ENCODE results near the gene FBXL15. TPM values are rescaled to one million over a fixed set of nuclear protein-coding genes. Genes with fewer than 3 reads are reported as not detected.

Gene FBXL15
- total and polyA plus RNA-seq, 2 donors (not counting 3 experiments of a cell fraction or from before 2014, with no cell fraction given), result 9.9 to 15.3 TPM

DNA sequence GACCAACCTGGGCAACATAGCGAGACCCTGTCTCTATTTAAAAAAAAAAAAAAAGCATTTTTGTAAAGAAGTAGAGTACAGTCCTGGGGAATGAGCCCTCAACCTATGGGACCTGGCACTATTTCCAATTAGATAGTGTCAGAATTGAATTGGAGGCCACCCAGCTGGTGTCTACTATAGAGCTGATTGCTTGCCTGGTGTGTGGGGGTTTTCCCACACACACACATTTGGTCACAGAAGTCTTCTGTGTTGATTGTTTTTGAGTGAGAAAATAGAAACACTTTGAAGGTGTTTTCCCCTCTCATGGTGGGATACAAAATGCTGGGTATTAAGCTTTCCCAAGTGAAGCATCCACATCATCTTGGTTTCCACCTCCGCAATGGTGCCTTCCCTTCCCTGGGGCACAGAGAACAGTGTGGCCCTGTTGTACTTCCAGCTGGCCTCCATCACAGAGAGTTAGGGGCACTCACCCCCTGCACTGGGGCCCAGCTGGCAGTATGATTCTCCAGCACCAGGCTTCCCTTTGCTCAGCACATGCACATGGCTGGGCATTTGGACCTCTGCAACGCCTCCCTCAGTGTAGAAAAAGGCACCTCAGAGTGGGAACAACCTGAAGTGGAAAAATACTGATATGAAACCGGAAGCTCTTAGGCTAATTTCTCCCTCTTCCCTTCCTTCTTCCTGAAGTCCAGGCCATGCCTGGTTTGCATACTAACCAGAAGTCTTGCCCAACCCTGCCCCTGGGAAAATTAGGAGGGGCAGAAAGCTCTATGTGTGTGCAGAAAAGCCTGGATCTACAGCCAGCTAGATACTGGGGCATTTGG, 35.8 kb upstream of the FBXL15 start:
- Histone ChIP-seq H3K36me3 (ENCODE audit: control insufficient read depth in 2 of 2, extremely low read depth in 1 of 2, insufficient read depth in 2 of 2, low read length in 2 of 2) (peaks cover 3 to 19% of the 10 kb centered on the region in 2 experiments), H2AFZ (ENCODE audit: low read depth, low read length) (no peak overlapping the region), H3K9me3 (replicated peaks; ENCODE audit: control insufficient read depth, insufficient read depth, low read length) (no peaks in the 10 kb centered on the region), H3K4me2 (ENCODE audit: insufficient read depth, low read length) (no peak overlapping the region), H4K20me1 (replicated peaks; ENCODE audit: control insufficient read depth, extremely low read depth, insufficient read depth, low read length) (no peaks in the 10 kb centered on the region), H3K4me1 (ENCODE audit: control insufficient read depth, extremely low read depth, insufficient read depth, low read length) (no peaks in the 10 kb centered on the region), H3K79me2 (ENCODE audit: control insufficient read depth, insufficient read depth, low read length) (no peaks in the 10 kb centered on the region), H3K4me3 (replicated peaks in 1 of 3; ENCODE audit: insufficient read depth in 1 of 3, low read depth in 1 of 3, low read length in 3 of 3) (no peak overlapping the region), H3K27me3 (ENCODE audit: control insufficient read depth in 2 of 2, insufficient read depth in 2 of 2, low read length in 2 of 2) (no peaks in the 10 kb centered on the region), H3K9me1 (replicated peaks; ENCODE audit: control insufficient read depth, extremely low read depth, insufficient read depth, low read length) (no peaks in the 10 kb centered on the region), H3K9ac (replicated peaks; ENCODE audit: extremely low read depth, insufficient read depth, low read length) (no peak overlapping the region), H3K27ac (ENCODE audit: insufficient read depth, low read depth, low read length) (no peak overlapping the region)
- FAIRE-seq (no peak), DNase-seq (ENCODE audit: low read depth, low spot score) (no peak)
- CTCF ChIA-PET, result interaction anchor here (0.5 to 5.0 kb wide), 18 partner anchors 10 to 215 kb away, joined by 3 to 30 read pairs (median 6); partner anchors contain the start of gene NFKB2
- dilution Hi-C loops (cut with MboI; ENCODE audit: extremely low pct_ligation_motif_present, low sequenced_read_pairs) (no loop called here), intact Hi-C loops (cut with micrococcal nuclease) (no loop called here)
- TF ChIP-seq, protein P1, sequence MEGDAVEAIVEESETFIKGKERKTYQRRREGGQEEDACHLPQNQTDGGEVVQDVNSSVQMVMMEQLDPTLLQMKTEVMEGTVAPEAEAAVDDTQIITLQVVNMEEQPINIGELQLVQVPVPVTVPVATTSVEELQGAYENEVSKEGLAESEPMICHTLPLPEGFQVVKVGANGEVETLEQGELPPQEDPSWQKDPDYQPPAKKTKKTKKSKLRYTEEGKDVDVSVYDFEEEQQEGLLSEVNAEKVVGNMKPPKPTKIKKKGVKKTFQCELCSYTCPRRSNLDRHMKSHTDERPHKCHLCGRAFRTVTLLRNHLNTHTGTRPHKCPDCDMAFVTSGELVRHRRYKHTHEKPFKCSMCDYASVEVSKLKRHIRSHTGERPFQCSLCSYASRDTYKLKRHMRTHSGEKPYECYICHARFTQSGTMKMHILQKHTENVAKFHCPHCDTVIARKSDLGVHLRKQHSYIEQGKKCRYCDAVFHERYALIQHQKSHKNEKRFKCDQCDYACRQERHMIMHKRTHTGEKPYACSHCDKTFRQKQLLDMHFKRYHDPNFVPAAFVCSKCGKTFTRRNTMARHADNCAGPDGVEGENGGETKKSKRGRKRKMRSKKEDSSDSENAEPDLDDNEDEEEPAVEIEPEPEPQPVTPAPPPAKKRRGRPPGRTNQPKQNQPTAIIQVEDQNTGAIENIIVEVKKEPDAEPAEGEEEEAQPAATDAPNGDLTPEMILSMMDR (IDR thresholded peaks at IDR 0.05; ENCODE audit: extremely low read depth in 1 of 2, insufficient read depth in 1 of 2, low read depth in 1 of 2, low read length in 2 of 2), result no peak
- TF ChIP-seq POLR2A (IDR thresholded peaks at IDR 0.05; ENCODE audit: low read depth, low read length), result no peak
- no peak for TF ChIP-seq JUN (IDR thresholded peaks at IDR 0.05; ENCODE audit: borderline replicate concordance, insufficient read depth, insufficient read length, low read depth)
- no peak for TF ChIP-seq FOS (IDR thresholded peaks at IDR 0.05; ENCODE audit: borderline replicate concordance, insufficient read depth, low read length)
- no peak for TF ChIP-seq EZH2 (IDR thresholded peaks at IDR 0.05; ENCODE audit: borderline replicate concordance, low read depth, low read length, severe bottlenecking)
- TF ChIP-seq POLR2AphosphoS5 (IDR thresholded peaks at IDR 0.05; ENCODE audit: insufficient read depth, low read depth, low read length), result no peak
- TF ChIP-seq, protein P2, sequence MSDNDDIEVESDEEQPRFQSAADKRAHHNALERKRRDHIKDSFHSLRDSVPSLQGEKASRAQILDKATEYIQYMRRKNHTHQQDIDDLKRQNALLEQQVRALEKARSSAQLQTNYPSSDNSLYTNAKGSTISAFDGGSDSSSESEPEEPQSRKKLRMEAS (IDR thresholded peaks at IDR 0.05; ENCODE audit: insufficient read depth, insufficient read length), result no peak
- no peak for TF ChIP-seq MYC (IDR thresholded peaks at IDR 0.05; ENCODE audit: low read depth, low read length)
- no peak for TF ChIP-seq GATA2 (IDR thresholded peaks at IDR 0.05; ENCODE audit: insufficient read depth, insufficient read length, low read depth, low read length)
- POLR2A ChIA-PET, result no interaction called here
- BruUV-seq (replicated peaks), result no TSS peak
